H9 (cell line): ENCODE data around the gene CASQ1. TPM values are rescaled to one million over a fixed set of nuclear protein-coding genes. Genes with fewer than 3 reads are reported as not detected.

Experiments
- DNase-seq: peaks from one replicate; pipeline ENCODE4 v3.0.0-alpha.2; 2017
- H2AFZ ChIP-seq: one replicate; pipeline ENCODE4 v1.6.1; 2013; ENCODE audit warnings: mild to moderate bottlenecking, low read length, control low read depth, moderate library complexity
- H2AK5ac ChIP-seq: 2 replicates; pipeline ENCODE4 v1.6.1; 2013; ENCODE audit warnings: low read length, control low read depth, mixed read lengths; ENCODE audit not compliant: insufficient read length
- H2BK120ac ChIP-seq: one replicate; pipeline ENCODE4 v1.6.1; 2013; ENCODE audit warnings: low read depth, mild to moderate bottlenecking, low read length, control low read depth, inconsistent platforms; ENCODE audit not compliant: poor library complexity, severe bottlenecking
- H2BK12ac ChIP-seq: 2 replicates; pipeline ENCODE4 v1.6.1; 2013; ENCODE audit warnings: low read length, control low read depth, mixed read lengths, low read depth; ENCODE audit not compliant: insufficient read length
- H2BK15ac ChIP-seq: 2 replicates; pipeline ENCODE4 v1.6.1; 2013; ENCODE audit warnings: low read depth, low read length, control low read depth
- H2BK20ac ChIP-seq: one replicate; pipeline ENCODE4 v1.6.1; 2013; ENCODE audit warnings: low read depth, mild to moderate bottlenecking, low read length, control low read depth, inconsistent platforms; ENCODE audit not compliant: poor library complexity, severe bottlenecking
- H2BK5ac ChIP-seq: 2 replicates; pipeline ENCODE4 v1.6.1; 2013; ENCODE audit warnings: low read length, control low read depth, mixed read lengths; ENCODE audit not compliant: insufficient read length
- H3K14ac ChIP-seq: 2 replicates; pipeline ENCODE4 v1.6.1; 2013; ENCODE audit warnings: low read length, control low read depth; ENCODE audit not compliant: insufficient read depth
- H3K18ac ChIP-seq: 2 replicates; pipeline ENCODE4 v1.6.1; 2013; ENCODE audit warnings: low read depth, mild to moderate bottlenecking, mixed read lengths, low read length, control low read depth; ENCODE audit not compliant: insufficient read length
- H3K23ac ChIP-seq: 2 replicates; pipeline ENCODE4 v1.6.1; 2013; ENCODE audit warnings: low read length, control low read depth, mixed read lengths, low read depth; ENCODE audit not compliant: insufficient read length
- H3K23me2 ChIP-seq: 2 replicates; pipeline ENCODE4 v1.6.1; 2013; ENCODE audit warnings: low read depth, mild to moderate bottlenecking, mixed read lengths, low read length, control low read depth; ENCODE audit not compliant: insufficient read length, poor library complexity, severe bottlenecking
- H3K27ac ChIP-seq: 2 replicates; pipeline ENCODE4 v1.5.1; 2013; ENCODE audit warnings: low read length, control low read depth, mixed read lengths, low read depth; ENCODE audit not compliant: insufficient read length
- H3K27me3 ChIP-seq: 2 replicates; pipeline ENCODE4 v1.6.1; 2013; ENCODE audit warnings: low read length, control low read depth, inconsistent platforms; ENCODE audit not compliant: insufficient read depth
- H3K4ac ChIP-seq: 2 replicates; pipeline ENCODE4 v1.6.1; 2013; ENCODE audit warnings: low read depth, mild to moderate bottlenecking, control low read depth, inconsistent platforms, low read length, moderate library complexity
- H3K4me1 ChIP-seq: 2 replicates; pipeline ENCODE4 v1.6.1; 2013; ENCODE audit warnings: low read length, control low read depth, inconsistent platforms; ENCODE audit not compliant: insufficient read depth
- H3K4me2 ChIP-seq: 2 replicates; pipeline ENCODE4 v1.6.1; 2013; ENCODE audit warnings: low read length, control low read depth, mixed read lengths; ENCODE audit not compliant: insufficient read length, insufficient read depth
- H3K56ac ChIP-seq: 2 replicates; pipeline ENCODE4 v1.6.1; 2013; ENCODE audit warnings: low read depth, mild to moderate bottlenecking, mixed read lengths, low read length, control low read depth; ENCODE audit not compliant: insufficient read length
- H3K79me1 ChIP-seq: 2 replicates; pipeline ENCODE4 v1.6.1; 2013; ENCODE audit warnings: low read depth, mild to moderate bottlenecking, moderate library complexity, low read length, control low read depth, inconsistent platforms; ENCODE audit not compliant: insufficient read depth, poor library complexity, severe bottlenecking
- H3K79me2 ChIP-seq: 2 replicates; pipeline ENCODE4 v1.6.1; 2013; ENCODE audit warnings: low read length, control low read depth, inconsistent platforms; ENCODE audit not compliant: insufficient read depth
- H3K9ac ChIP-seq: 2 replicates; pipeline ENCODE4 v1.6.1; 2013; ENCODE audit warnings: low read length, control low read depth, mixed read lengths; ENCODE audit not compliant: insufficient read length; ENCODE audit errors: extremely low read depth
- H3K9me3 ChIP-seq: one replicate; pipeline ENCODE4 v1.6.1; 2013; ENCODE audit warnings: low read depth, low read length, inconsistent platforms; ENCODE audit not compliant: control insufficient read depth
- H3T11ph ChIP-seq: one replicate; pipeline ENCODE4 v1.6.1; 2013; ENCODE audit warnings: mild to moderate bottlenecking, low read length, control low read depth, inconsistent platforms
- H4K20me1 ChIP-seq: one replicate; pipeline ENCODE4 v1.6.1; 2013; ENCODE audit not compliant: control insufficient read depth, insufficient read length, insufficient read depth
- H4K5ac ChIP-seq: 2 replicates; pipeline ENCODE4 v1.6.1; 2013; ENCODE audit warnings: low read depth, mild to moderate bottlenecking, mixed read lengths, low read length, control low read depth; ENCODE audit not compliant: insufficient read length
- H4K8ac ChIP-seq: replicated peaks from 2 replicates; pipeline ENCODE4 v1.6.1; 2013; ENCODE audit warnings: low read length, control low read depth, mixed read lengths, low read depth; ENCODE audit not compliant: insufficient read length
- H4K91ac ChIP-seq: 2 replicates; pipeline ENCODE4 v1.6.1; 2013; ENCODE audit warnings: low read depth, mild to moderate bottlenecking, moderate library complexity, mixed read lengths, low read length, control low read depth; ENCODE audit not compliant: insufficient read length
- H3K27ac Mint-ChIP-seq, 3 experiments: 2 replicates in 2 of 3; 3 replicates in 1 of 3; pipeline ENCODE4 v1.8.0; 2020 to 2021; ENCODE audit warnings: mixed read lengths in 3 of 3, mild to moderate bottlenecking in 1 of 3, moderate library complexity in 1 of 3
- H3K27me3 Mint-ChIP-seq: 2 replicates; pipeline ENCODE4 v1.8.0; 2021; ENCODE audit warnings: low read depth, mild to moderate bottlenecking, moderate library complexity, mixed read lengths
- H3K36me3 Mint-ChIP-seq, 3 experiments: 2 replicates in 2 of 3; 3 replicates in 1 of 3; pipeline ENCODE4 v1.8.0; 2020 to 2021; ENCODE audit warnings: low read depth in 3 of 3, mixed read lengths in 3 of 3; ENCODE audit not compliant: insufficient read depth in 1 of 3
- H3K4me1 Mint-ChIP-seq, 2 experiments: 2 replicates each; pipeline ENCODE4 v1.8.0; 2020; ENCODE audit warnings: mixed read lengths in 2 of 2
- H3K4me3 Mint-ChIP-seq, 2 experiments: 2 replicates in 1 of 2; 3 replicates in 1 of 2; pipeline ENCODE4 v1.8.0; 2020 to 2021; ENCODE audit warnings: mild to moderate bottlenecking in 2 of 2, mixed read lengths in 2 of 2, moderate library complexity in 1 of 2
- H3K9me3 Mint-ChIP-seq, 2 experiments: 2 replicates in 1 of 2; 3 replicates in 1 of 2; pipeline ENCODE4 v1.8.0; 2020; ENCODE audit warnings: mild to moderate bottlenecking in 2 of 2, mixed read lengths in 2 of 2, moderate library complexity in 1 of 2
- CTCF ChIP-seq: fragments of 200-600 bp; sonication (generic); conservative IDR thresholded peaks from 3 replicates; pipeline ENCODE4 v1.8.0; 2021; ENCODE audit warnings: antibody characterized with exemption, mild to moderate bottlenecking
- WGBS: extraction: QIAGEN DNeasy Blood & Tissue Kit; methylation state at CpG from one replicate; pipeline ENCODE4 v1.1.7; 2013; ENCODE audit warnings: missing lambda C conversion rate, low lambda C conversion rate, mixed read lengths; ENCODE audit not compliant: insufficient read length; ENCODE audit errors: extremely low coverage; 5-methylcytosine and 5-hydroxymethylcytosine counted together
- total RNA-seq: library from RNA; stranded (reverse); gene quantifications from 2 replicates; pipeline ENCODE4 v1.2.1, GENCODE V29; 2021

Gene CASQ1
- total RNA-seq, 1 experiment from 2014 or later: 0.55 TPM

DNA sequence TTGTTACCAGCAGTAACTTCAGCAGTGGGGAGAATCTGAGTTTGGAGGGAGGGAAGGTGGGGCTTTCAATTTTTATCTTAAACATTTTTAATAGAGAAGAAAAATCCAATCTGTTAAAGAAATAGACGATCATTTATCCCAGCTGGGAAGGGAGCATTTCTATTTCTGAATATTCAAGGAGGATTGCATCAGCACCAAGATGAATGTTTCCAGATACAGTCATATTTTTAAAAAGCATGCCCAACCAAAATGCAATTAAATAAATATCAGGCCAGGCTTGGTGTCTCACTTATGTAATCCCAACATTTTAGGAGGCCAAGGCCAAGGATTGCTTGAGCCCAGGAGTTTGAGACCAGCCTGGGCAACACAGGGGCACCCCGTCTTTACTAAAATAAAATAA lies 40.7 kb upstream of the CASQ1 start:
- H3K9me3 Mint-ChIP-seq: no peaks in the 10 kb centered on the region
- H3K27ac Mint-ChIP-seq: no peak overlapping the region
- Histone ChIP-seq H2BK20ac (no peak overlapping the region), H2BK5ac (no peak overlapping the region), H3K56ac (no peak overlapping the region), H2BK12ac (no peak overlapping the region), H2AFZ (no peak overlapping the region), H4K8ac (no peak overlapping the region), H4K91ac (no peak overlapping the region), H2AK5ac (no peak overlapping the region), H3T11ph (no peak overlapping the region), H3K23ac (no peak overlapping the region), H2BK120ac (no peak overlapping the region), H2BK15ac (no peak overlapping the region), H3K14ac (no peak overlapping the region), H3K4me1 (no peaks in the 10 kb centered on the region; the same call in 1 of the 2 replicates), H3K4me2 (no peak overlapping the region), H3K9me3 (no peaks in the 10 kb centered on the region), H3K18ac (no peak overlapping the region), H4K5ac (no peak overlapping the region), H3K79me2 (no peaks in the 10 kb centered on the region), H3K4ac (no peak overlapping the region), H3K27ac (no peak overlapping the region), H3K9ac (no peak overlapping the region), H3K23me2 (no peaks in the 10 kb centered on the region), H3K79me1 (no peaks in the 10 kb centered on the region), H3K27me3 (no peaks in the 10 kb centered on the region), H4K20me1 (no peaks in the 10 kb centered on the region)
- WGBS: no CpG with 5 or more reads among the region's 2 CpGs
- no peak overlapping the region for H3K4me3 Mint-ChIP-seq
- DNase-seq: no peak
- H3K4me1 Mint-ChIP-seq: peaks cover 3 to 9% of the 10 kb centered on the region in 2 experiments; a peak in 3 of 4 replicates
- TF ChIP-seq CTCF: no peak
- no peaks in the 10 kb centered on the region for H3K36me3 Mint-ChIP-seq
- peaks cover 6% of the 10 kb centered on the region for H3K27me3 Mint-ChIP-seq
